HUES64 (cell line): ENCODE data around the gene SRCIN1. TPM values are rescaled to one million over a fixed set of nuclear protein-coding genes. Genes with fewer than 3 reads are reported as not detected.
A peak's percentile ranks its signal among the peaks of the same experiment; 100 is the strongest.
"Not testable (repeated sequence)": the region's sequence is repeated elsewhere in the genome, so short reads cannot be mapped to it uniquely, and the experiment has no call there.

Source experiments
- H3K27ac ChIP-seq: 2 replicates; pipeline ENCODE4 v1.7.0; 2013; ENCODE audit warnings: low read depth, low read length, inconsistent platforms
- H3K27me3 ChIP-seq: 2 replicates; pipeline ENCODE4 v1.6.1; 2013; ENCODE audit warnings: mild to moderate bottlenecking, low read length; ENCODE audit not compliant: insufficient read depth
- H3K36me3 ChIP-seq: 2 replicates; pipeline ENCODE4 v1.6.1; 2013; ENCODE audit warnings: mild to moderate bottlenecking, low read length; ENCODE audit not compliant: insufficient read depth
- H3K4me1 ChIP-seq: 2 replicates; pipeline ENCODE4 v1.6.1; 2013; ENCODE audit warnings: mild to moderate bottlenecking, low read length, moderate library complexity; ENCODE audit not compliant: insufficient read depth
- H3K4me3 ChIP-seq: 2 replicates; pipeline ENCODE4 v1.5.1; 2013; ENCODE audit warnings: mild to moderate bottlenecking, low read length, moderate library complexity
- H3K9ac ChIP-seq: 2 replicates; pipeline ENCODE4 v1.6.1; 2013; ENCODE audit warnings: mild to moderate bottlenecking, low read depth, low read length
- H3K9me3 ChIP-seq: 2 replicates; pipeline ENCODE4 v1.6.1; 2013; ENCODE audit warnings: low read depth, low read length; ENCODE audit not compliant: insufficient read depth
- WGBS: fragments of 150-250, 120-280 bp; methylation state at CpG from one replicate; pipeline ENCODE4 v1.1.7; 2013; ENCODE audit warnings: missing lambda C conversion rate; 5-methylcytosine and 5-hydroxymethylcytosine counted together
- polyA plus RNA-seq, 2 experiments: library from polyadenylated mRNA; stranded (reverse); fragments of 50-300 nt; gene quantifications; one replicate each; pipeline ENCODE4 v1.2.3, GENCODE V29; 2013

SRCIN1 gene, protein sequence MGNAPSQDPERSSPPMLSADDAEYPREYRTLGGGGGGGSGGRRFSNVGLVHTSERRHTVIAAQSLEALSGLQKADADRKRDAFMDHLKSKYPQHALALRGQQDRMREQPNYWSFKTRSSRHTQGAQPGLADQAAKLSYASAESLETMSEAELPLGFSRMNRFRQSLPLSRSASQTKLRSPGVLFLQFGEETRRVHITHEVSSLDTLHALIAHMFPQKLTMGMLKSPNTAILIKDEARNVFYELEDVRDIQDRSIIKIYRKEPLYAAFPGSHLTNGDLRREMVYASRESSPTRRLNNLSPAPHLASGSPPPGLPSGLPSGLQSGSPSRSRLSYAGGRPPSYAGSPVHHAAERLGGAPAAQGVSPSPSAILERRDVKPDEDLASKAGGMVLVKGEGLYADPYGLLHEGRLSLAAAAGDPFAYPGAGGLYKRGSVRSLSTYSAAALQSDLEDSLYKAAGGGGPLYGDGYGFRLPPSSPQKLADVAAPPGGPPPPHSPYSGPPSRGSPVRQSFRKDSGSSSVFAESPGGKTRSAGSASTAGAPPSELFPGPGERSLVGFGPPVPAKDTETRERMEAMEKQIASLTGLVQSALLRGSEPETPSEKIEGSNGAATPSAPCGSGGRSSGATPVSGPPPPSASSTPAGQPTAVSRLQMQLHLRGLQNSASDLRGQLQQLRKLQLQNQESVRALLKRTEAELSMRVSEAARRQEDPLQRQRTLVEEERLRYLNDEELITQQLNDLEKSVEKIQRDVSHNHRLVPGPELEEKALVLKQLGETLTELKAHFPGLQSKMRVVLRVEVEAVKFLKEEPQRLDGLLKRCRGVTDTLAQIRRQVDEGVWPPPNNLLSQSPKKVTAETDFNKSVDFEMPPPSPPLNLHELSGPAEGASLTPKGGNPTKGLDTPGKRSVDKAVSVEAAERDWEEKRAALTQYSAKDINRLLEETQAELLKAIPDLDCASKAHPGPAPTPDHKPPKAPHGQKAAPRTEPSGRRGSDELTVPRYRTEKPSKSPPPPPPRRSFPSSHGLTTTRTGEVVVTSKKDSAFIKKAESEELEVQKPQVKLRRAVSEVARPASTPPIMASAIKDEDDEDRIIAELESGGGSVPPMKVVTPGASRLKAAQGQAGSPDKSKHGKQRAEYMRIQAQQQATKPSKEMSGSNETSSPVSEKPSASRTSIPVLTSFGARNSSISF
- polyA plus RNA-seq (2013, experiment 1 of 2): 3.4 TPM
- 5.0 TPM for polyA plus RNA-seq (2013, experiment 2 of 2)

DNA sequence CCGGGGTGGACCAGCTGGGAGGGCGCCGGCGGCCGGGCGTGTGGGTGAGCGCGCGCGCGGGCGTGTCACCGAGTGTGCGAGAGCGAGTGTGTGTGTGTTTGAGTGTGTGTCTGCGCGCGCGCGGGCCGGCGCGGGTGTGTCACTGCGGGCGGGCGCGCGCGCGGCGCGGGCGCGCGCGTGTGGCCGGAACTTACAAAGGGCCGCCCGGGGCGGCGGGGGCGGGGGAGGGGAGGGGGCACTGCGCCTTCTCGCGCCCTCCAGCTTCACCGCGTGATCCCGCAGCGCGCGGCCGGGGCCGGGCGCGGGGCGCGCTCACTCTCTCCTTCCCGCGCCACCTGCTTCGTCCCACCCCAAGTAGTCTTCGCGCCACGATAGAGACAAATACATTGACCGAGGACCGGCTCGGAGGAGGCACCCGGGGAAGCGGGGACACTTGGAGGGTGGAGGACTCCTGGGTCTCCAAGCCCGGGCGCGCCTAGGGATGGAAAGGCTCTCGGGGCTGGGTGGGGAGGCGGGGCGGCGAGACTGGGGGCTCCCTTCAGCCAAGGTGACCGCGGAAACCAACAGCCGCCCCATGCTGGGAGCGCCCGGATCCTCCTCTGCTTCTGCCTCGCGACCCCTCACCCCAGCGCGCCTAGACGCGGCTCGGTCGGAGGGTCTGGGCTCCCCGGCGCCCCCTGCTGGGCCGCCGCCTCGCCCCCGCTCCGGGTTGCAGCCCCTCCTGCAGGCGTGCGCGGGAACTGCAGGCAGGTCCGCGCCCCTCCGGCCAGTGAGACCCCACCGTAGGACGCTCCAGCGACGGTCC is at the start of gene SRCIN1:
Gene SRCIN1, minus strand, starts transcription at position 112 of the 805 bp plus-strand sequence. CDS start 247 bp downstream, outside the sequence.
- Histone ChIP-seq H3K9me3 (no peaks in the 10 kb centered on the region), H3K27me3 (peaks cover 45% of the 10 kb centered on the region), H3K4me1 (peaks cover 48% of the 10 kb centered on the region), H3K4me3 (peak within 1 kb of the TSS; percentile 60), H3K27ac (peak within 1 kb of the TSS; percentile 90), H3K9ac (peak within 1 kb of the TSS; percentile 62), H3K36me3 (no peaks in the 10 kb centered on the region)
- WGBS: under 1% methylated on average over 104 of the region's 105 CpGs

DNA sequence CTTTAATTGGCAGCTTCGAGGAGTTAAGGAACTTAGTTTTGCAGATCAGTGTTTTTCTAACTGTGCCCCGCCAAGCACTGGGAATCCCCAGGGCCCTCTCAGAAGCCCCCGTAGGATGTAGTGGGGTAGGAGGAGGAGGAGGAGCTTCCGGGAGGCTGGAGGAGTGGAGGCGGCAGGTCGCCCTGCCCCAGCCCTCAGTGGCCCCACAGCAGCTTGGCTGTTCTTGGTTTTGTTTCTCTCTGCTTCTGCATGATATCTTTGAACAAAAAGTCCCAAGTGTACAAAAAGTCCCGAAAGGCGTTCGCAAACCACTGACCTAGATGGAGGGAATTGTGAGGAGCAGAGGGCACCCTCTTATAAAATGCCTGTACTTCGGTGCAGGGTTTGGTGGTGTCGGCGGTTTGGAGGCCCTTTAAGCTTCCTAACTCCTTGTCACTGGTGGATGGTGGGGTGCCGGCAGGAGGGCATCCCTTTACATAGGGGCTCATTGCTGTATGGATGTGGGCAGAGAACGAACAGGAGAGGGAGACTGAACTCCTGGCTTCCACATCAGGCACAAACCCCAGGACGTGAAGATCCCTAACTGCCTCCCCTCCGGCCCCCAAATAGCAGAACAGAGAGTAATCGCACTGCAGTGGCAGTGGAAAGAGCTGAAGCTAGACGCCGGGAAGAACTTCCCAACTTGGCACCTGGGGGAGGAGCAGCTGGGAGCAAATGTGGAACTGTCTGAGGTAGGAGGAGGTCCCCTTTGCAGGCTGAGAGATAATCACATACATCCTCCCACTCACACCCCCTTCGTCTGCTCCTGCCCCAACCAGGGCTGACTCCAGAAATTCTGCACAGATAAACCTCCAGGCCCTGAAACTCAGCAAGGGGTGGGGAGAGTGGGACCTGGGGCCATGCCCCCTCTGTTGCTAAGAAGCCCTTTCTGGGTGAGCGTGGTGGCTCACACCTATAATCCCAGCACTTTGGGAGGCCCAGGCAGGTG is 49.0 kb upstream of the SRCIN1 start:
- Histone ChIP-seq H3K4me1 (peaks cover 18% of the 10 kb centered on the region; the same call in 1 of the 2 replicates), H3K36me3 (no peaks in the 10 kb centered on the region), H3K9ac (no peak overlapping the region), H3K27me3 (0 out of 2 replicates have a peak, but pooled peaks cover 3% of the 10 kb centered on the region), H3K27ac (no peak overlapping the region), H3K4me3 (no peak overlapping the region), H3K9me3 (no peaks in the 10 kb centered on the region)
- WGBS: 66% methylated on average over 19 of the region's 21 CpGs

DNA sequence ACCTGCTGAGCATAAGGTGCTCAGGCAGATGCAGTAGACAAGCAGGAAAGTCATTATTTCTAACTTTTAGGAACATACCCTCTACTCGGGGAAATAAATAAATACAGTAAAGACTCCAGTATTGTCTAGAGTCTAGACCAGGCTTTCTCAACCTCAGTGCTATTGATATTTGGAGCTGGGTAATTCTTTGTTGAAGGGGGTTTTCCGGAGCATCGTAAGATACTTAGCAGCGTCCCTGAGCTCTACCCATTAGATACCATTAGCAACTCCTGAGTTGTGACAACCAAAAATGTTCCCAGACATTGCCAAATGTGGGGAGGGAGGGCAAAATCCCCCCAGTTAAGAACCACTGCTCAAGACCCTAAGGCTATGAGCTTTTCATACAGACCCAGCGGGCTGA is 47.9 kb upstream of the SRCIN1 start:
- no peak overlapping the region for H3K9ac ChIP-seq
- no peak overlapping the region for H3K4me3 ChIP-seq
- H3K27me3 ChIP-seq: 0 out of 2 replicates have a peak, but pooled peaks cover 3% of the 10 kb centered on the region
- peaks cover 18% of the 10 kb centered on the region; the same call in 1 of the 2 replicates for H3K4me1 ChIP-seq
- no peak overlapping the region for H3K27ac ChIP-seq
- no peaks in the 10 kb centered on the region for H3K9me3 ChIP-seq
- H3K36me3 ChIP-seq: no peaks in the 10 kb centered on the region
- WGBS: 97% methylated on average over 5 of the region's 5 CpGs

DNA sequence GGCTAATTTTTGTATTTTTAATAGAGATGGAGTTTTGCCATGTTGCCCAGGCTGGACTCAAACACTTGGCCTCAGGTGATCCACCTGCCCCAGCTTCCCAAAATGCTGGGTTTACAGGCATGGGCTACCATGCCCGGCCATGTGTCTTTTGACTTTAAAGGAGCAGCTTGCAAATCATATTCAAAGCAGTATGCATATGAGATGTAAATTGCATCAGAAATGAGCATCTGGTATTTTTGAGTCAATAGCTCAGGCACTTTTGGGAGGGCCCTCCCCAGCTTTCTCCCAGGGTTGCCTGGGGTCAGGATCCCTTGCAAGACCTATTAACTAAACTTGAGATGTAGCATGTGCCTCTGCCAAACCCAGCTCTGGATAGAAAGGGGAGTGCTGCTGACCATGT is 47.5 kb upstream of the SRCIN1 start:
- WGBS: 100% methylated on average over 1 of the region's 1 CpG
- H3K9me3 ChIP-seq: no peaks in the 10 kb centered on the region
- 0 out of 2 replicates have a peak, but pooled peaks cover 3% of the 10 kb centered on the region for H3K27me3 ChIP-seq
- H3K36me3 ChIP-seq: no peaks in the 10 kb centered on the region
- peaks cover 18% of the 10 kb centered on the region; the same call in 1 of the 2 replicates for H3K4me1 ChIP-seq
- no peak overlapping the region for H3K4me3 ChIP-seq
- no peak overlapping the region for H3K9ac ChIP-seq
- no peak overlapping the region for H3K27ac ChIP-seq

DNA sequence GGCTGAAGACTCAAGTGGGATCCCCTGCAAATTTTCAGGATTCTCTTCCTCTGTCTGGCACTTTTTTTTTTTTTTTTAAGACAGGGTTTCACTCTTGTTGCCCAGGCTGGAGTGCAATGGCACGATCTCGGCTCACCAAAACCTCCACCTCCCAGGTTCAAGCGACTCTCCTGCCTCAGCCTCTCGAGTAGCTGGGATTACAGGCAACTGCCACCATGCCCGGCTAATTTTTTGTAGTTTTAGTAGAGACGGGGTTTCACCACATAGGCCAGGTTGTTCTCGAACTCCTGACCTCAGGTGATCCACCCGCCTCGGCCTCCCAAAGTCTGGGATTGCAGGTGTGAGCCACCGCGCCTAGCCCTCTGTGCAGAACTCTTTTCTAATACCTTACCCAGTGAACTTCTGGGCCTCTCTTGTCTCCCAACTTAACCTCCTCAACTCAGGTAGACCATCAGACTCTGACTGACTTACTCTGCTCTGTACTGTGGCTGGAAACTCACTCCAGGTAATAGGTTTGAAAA is 45.0 kb upstream of the SRCIN1 start:
- H3K27ac ChIP-seq, H3K9ac ChIP-seq, H3K36me3 ChIP-seq, H3K4me3 ChIP-seq, H3K4me1 ChIP-seq, H3K27me3 ChIP-seq, H3K9me3 ChIP-seq: not testable (repeated sequence)
- 96% methylated on average over 11 of the region's 11 CpGs for WGBS

DNA sequence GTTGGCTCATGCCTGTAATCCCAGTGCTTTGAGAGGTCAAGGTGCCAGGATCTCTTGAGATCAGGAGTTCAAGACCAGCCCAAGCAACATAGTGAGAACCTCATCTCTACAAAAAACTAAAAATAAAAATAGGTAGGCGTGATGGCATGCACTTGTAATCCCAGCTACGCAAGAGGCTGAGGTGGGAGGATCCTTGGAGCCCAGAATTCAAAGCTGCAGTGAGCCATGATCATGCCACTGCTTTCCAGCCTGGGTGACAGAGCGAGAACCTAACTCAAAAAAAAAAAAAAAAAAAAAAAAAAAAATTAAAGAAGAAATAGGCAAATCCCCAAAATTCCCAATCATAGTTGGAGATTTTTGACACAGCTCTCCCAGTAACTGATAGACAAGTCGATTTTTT is 32.2 kb upstream of the SRCIN1 start:
- Histone ChIP-seq H3K27ac (no peak overlapping the region), H3K36me3 (no peaks in the 10 kb centered on the region), H3K27me3 (no peaks in the 10 kb centered on the region), H3K4me3 (no peak overlapping the region), H3K9ac (no peak overlapping the region), H3K4me1 (peaks cover 3% of the 10 kb centered on the region; the same call in 1 of the 2 replicates), H3K9me3 (no peaks in the 10 kb centered on the region)
- WGBS: 94% methylated on average over 3 of the region's 4 CpGs

DNA sequence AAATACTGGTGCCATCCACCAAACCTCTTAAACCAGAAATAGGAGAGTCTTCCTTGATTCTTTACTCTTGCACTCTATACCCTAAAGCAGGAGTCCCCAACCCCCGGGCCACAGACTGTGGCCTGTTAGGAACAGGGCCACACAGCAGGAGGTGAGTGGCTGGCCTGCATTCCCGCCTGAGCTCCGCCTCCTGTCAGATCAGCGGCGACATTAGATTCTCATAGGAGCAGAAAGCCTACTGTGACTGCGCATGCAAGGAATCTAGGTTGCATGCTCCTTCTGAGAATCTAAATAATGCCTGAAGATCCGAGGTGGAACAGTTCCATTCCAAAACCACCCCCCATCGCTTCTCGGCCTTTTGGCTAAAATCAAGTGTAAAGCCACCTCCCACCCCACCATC is 30.3 kb upstream of the SRCIN1 start:
- 26% methylated on average over 9 of the region's 9 CpGs for WGBS
- H3K27me3 ChIP-seq: no peaks in the 10 kb centered on the region
- no peak overlapping the region for H3K4me3 ChIP-seq

DNA sequence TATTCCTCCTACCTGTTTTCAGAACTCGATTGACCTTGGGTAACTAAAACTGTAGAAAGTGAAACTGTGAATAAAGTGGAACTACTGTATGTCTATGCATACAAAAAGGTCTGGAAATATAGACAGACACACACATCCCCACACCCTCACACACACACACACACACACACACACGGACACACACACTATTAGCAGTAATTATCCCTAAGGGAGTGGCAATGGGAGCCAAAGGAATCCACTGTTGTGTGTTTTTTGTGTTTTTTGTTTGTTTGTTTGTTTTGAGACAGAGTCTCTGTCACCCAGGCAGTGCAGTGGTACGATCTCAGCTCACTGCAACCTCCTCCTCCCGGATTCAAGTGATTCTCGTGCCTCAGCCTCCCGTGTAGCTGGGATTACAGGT is 26.6 kb upstream of the SRCIN1 start:
- Histone ChIP-seq H3K27ac (no peak overlapping the region), H3K4me1 (peaks cover 3% of the 10 kb centered on the region; the same call in 1 of the 2 replicates), H3K9ac (no peak overlapping the region), H3K9me3 (no peaks in the 10 kb centered on the region), H3K4me3 (no peak overlapping the region), H3K27me3 (no peaks in the 10 kb centered on the region), H3K36me3 (no peaks in the 10 kb centered on the region)
- 82% methylated on average over 5 of the region's 6 CpGs for whole genome bisulfite sequencing

More for the DNA sequence above, 30.3 kb upstream of the SRCIN1 start:
- Histone ChIP-seq H3K36me3 (no peaks in the 10 kb centered on the region), H3K27ac (no peak overlapping the region), H3K9me3 (no peaks in the 10 kb centered on the region), H3K4me1 (peaks cover 3% of the 10 kb centered on the region; the same call in 1 of the 2 replicates), H3K9ac (no peak overlapping the region)

DNA sequence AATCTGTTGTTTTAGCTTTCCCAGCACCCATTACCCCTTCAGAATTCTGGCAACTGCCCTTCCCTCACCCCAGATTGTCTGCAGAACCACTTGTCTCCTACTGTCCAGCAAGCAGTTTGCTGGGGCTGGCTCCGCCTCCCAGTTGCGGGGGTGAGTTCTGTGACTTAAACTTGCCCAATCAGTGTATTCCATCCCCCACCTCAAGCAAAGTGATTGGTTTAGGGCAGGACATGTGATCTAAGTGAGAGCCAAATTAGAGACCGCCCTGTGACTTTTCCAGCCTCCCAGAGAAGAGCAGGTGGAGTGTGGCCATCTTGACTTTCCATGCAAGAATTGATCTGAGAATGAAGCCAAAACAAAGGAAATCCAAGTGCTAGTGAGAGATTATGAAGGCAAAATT is 22.7 kb upstream of the SRCIN1 start:
- Histone ChIP-seq H3K27me3 (peaks cover 2% of the 10 kb centered on the region; the same call in 1 of the 2 replicates), H3K36me3 (no peaks in the 10 kb centered on the region), H3K9ac (no peak overlapping the region), H3K4me1 (no peaks in the 10 kb centered on the region), H3K9me3 (no peaks in the 10 kb centered on the region), H3K4me3 (no peak overlapping the region), H3K27ac (no peak overlapping the region)
- whole genome bisulfite sequencing: 62% methylated on average over 3 of the region's 3 CpGs
